ENCODE data around the gene TLE4.

TLE4 gene

DNA sequence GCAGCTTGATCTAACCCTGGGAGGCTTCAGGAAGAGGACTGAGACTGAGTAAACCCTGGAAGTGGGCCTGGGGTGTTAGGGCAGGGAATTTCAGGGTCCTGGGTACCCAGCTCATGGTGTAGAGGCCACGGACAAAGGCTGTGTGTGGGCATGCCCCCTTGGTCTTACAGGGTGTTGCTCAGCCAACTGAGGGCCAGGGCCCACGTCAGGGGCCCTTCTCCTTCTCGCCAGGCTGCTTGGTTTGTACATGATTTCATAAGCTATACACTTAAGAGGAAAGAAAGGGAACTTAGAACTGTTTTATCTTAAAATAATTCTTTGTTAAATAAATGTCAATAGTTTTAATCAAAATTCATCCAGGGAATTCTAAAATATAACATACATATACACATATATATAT is 95.4 kb downstream of the TLE4 start:
- no peak for DNase-seq

- peak; percentile 98 for DNase-seq
These were observed 96.2 kb downstream of the TLE4 start for GRCh38 chr9:79667817-79668436.

DNA sequence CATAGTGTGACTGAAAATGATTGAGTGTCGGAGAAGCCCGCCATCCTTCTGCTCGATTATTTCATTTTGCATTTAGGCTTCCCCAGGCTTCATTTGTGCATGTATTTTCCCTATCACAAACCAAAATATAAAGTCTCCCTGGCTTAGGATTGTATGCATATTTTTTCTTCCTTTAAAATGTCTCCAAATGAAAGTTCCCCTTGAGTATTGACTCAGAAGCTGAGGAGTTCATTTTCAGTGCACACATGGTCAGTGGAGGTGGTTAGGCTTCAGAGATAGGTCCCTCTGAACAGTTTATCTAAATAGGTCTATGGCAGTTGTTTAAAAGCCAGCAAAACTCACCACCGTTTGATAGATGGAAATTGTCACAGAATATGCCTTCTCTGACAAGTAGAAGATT is 97.2 kb downstream of the TLE4 start:
- no peak for DNase-seq

DNA sequence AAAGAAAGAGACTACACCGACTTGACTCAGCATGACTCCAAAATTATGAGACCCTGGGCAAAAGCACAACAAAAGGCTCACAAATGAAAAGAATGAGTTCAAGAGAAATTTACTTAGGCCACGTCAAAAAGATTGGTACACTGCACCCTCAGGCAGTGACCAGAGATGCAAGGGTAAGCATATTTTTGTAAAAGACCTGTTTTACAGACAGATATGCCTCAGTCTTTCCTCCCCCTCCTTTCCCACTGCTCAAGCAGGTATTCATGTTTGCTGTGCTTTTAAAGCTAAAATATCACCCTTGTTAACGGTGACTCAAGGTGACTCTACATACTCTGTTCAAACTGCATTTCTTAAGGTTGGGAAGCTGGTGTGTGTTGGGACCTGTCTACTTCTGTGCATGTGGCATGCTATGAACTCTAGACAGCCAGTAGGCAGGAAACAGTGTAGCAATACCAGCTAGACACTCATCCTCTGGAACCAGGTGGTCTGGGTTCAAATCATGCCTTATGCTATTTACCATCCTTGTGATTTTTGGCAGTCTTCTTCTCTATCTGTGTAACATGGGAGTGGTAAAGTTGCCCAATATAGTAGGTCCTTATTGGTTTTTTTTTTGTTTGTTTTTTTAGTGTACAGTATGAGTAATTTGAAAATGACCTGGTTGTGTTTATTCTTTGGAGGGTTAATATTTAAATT is 98.7 kb downstream of the TLE4 start:
- DNase-seq, result no peak

DNA sequence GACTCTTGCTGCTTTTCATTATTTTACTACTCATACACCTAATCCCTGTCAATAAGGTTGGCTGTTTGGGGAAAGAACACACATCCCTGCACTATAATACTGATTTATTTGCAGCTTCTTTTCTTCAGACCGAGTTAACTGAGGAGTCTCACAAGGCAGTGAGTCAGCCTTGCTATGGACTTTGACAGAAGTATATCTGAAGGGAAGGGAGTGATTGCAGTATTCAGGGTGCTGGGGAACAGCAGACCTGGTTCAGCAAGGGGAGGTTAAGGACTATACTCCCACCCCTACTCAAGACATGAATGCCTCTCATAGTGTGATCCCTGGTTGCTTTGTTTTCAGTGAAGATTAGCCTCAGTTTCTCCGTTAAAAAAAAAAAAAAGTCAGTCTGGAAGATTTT is 99.8 kb downstream of the TLE4 start:
- DNase-seq, result no peak

DNA sequence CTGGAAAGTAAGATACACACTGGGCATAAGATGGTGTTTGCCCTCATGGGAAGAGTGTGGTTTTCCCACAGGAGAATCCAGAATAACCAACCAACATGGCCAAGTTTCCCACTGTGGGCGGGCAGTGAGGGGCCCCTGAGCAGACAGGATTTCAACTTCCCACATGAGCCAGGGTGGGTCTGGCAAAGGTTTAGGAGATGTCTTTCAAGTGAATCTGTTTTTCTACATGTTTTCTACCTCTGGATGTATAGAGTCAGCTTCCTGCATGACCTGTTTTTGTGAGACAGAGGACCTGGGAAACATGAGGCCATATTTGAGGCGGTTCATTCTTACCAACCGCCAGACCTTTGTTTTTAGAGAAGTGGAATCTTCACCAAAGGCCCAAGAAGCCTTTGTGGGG is 100.5 kb downstream of the TLE4 start:
- DNase-seq, result no peak

- no peak for DNase-seq
These were observed 101.1 kb downstream of the TLE4 start for GRCh38 chr9:79672891-79673290.

- no peak for DNase-seq
These were observed 101.8 kb downstream of the TLE4 start for GRCh38 chr9:79673614-79674013.

DNA sequence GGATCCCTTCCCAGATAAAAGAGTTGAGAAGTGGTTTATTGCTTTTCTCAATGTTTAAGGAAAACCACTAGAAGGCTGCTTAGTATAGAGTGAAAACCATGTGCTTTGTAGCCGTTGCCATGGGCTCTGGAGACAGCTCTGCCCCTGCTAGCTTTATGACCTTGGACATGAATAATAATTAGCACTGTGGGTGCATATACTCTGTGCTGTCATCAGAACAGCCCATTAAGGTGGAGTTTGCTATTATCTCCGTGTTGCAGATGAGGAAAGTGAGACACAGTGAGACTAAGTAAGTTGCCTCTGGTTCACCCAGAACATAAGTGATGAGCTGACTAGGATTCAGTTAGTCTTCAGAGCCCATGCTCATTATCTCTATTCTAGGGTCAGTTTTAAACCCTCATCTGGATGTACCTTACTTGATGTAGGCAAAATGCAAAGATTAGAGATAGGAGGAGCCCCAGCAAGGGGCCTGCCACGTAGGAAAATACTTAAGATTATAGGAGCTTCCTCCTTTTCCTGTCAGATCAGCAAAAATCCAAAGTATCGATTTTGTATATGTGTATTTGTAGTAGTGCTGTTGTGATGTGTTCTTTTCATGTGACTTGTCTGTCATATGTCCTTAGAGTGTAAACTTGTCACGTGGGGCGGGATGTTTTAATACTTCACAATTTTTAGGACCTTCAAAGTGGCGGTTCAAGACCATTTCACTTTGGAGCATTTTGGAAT is 102.5 kb downstream of the TLE4 start:
- DNase-seq, result no peak

DNA sequence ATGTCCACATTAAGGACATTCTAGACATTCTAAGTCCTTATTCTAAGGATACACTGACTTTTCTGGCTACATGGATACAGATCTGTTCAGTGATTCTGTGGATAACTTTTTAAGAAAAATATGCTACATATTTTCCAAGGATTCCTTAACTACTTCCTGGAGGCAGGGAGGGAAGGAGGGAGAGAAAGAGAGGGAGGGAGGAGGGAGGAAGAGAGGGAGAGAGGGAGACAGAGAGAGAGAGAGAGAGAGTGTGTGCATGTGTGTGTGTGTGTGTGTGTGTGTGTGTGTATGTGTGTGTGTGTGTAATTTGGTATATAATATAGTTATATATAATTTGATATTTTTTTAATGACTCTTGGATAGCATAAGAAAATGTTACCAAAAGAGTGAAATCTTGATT is 109.8 kb downstream of the TLE4 start:
- no peak for DNase-seq

DNA sequence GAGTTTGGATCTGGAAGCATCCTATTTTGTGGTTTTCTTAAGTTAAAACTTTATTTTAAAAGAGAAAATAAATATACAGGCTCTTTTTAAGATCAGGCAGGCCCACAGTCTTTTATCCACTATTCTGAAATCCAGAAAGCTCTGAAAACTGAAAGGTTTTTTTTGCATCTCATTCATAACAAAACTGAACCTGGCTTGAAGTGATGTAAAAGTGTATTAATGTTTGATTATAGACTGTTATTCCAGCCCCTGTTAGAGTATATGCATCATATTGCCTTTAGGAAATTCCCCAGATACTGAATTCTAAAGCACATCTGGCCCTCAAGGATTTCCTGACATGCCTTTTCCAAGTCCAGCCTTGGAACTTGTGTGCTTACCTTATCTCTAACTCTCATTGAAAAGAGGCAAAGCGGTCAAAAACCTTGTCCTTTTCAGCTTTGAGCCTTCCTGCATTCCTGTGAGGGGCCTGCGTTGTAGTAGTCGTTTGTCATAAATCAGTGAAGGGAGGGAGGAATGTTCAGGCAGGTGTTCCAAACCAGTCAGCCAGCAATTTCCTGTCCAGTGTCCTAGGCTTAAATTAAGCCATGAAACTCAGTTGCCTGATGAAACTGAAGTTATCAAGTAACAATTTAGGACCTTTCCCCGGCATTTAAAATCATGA is 110.4 kb downstream of the TLE4 start:
- DNase-seq, result no peak

- no peak for DNase-seq
These were observed 112.3 kb downstream of the TLE4 start for GRCh38 chr9:79684059-79684458.

- DNase-seq, result peak; percentile 18
These were observed 113.2 kb downstream of the TLE4 start for GRCh38 chr9:79684711-79685575.

DNA sequence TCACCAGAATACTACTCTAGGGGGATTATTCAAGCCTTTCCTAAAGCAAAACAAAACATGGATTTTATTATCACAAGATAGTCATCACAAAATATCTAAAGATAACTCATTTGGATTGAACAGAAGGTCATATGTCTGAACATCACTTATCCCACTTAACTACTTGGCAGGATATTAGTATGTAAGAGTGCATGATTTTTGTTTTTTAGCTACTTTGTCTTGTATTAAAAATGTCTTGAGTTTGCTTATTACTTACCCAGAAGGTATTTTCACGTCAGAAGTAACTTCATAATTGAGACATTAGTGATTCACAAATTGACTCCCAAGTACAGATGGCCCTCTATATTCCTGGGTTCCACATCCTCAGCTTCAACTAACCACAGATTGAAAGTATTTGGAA is 113.8 kb downstream of the TLE4 start:
- DNase-seq, result no peak

- no peak for DNase-seq
These were observed 114.8 kb downstream of the TLE4 start for GRCh38 chr9:79686381-79687130.

DNA sequence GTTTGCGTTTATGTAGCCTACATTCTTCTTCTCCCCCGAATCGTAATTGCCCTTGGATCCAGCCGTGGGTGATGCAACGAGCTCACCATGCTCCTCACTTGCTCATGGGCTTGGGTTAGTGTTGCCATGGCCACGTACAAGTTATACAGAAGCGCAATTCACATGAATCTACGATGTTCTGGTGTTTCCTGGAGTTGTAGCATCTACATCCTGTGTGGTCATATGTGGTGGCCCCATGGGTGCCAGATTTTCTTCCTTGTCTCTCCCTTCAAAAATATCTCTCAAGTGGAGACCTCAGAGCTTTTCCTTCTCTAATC is 115.3 kb downstream of the TLE4 start:
- no peak for DNase-seq

DNA sequence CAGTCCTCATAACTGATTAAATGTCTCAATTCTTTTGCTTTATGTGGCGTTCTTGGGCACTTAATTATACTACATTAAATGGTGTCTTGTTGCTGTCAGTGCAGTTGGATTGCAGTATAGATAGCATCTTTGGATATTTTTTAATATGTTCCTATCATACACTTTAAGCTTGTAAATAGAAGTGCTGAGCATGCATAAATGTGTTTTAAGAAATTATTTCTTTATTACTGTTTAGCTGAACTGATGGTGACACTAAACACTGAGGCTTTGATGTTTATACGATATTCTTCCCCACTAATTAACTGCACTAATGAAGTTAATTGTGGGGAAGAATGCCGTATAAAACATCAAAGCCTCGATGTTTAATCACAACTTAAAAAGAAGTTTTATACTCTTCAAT is 116.6 kb downstream of the TLE4 start:
- no peak for DNase-seq

DNA sequence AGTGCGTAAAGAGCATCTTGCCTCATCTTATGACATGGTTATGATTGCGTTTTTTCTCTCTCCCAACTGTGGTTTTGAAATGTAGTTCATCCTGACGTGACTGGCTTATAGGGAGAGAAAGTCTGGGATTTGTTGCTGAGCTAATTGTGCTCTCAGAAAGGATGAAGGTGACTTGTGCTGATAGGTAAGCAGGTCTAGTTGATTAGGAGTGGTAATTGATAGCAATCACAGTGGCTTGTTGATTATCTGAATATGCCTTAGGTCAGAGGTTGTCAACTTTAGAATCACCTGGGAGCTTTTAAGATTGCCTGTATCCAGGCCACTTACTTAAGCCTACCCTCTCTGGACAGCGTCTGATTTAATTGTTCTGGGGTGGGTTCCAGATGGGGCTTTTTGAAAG is 117.8 kb downstream of the TLE4 start:
- no peak for DNase-seq

GRCh38 chr9:79691496-79691895 is 119.7 kb downstream of the TLE4 start:
- DNase-seq, result no peak

DNA sequence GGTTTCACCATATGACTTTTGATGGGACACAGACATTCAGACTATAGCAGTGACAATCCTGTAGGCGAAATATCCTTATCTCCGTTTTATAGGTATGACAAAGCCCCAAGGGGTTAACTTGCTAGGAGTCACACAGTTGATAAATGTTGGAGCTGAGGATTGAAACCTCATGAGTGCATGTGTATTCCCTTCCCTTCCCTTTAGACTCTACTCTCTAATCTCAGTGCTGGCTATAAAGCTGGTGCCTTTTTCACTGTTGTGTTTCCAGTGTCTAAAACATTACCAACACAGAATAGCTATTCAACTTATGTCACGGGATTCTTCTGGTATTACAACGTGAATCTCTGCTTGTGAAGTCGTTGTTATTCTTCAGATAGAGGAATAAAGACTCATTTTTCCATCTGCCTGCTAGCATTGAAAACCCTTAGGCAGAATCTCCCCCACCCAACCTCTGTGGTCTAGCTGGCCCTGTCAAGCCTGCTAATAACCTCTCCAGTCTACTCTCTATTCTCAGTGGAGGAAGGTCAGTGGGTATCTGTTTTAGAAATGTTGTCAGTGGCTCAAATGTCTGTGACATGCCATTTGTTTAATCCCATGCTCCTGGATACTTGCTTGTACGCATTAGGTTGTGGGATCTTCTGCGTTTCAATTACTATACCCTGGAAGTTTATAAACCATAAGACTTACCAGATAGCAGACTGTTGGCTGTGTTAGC is 121.2 kb downstream of the TLE4 start:
- DNase-seq, result no peak

DNA sequence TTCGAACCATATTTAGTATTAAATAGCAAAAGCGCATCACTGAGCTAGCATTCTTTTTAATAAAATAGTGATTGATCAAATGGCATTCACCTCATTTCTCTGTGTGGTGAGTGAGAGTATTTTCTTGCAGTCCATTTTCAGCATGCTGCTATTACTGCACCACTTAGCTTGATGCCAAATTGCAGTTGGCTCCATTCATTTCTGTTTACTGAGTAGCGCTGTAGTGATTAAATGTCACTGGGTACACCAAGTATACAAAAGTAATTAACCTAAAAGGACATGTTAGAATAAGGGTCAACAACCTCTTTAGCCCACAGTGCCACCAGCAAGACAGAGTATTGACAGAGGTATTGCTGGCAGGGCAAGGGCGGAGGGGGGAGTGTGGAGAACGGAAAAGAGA is 122.0 kb downstream of the TLE4 start:
- no peak for DNase-seq

- DNase-seq, result no peak
These were observed 122.4 kb downstream of the TLE4 start for GRCh38 chr9:79694208-79694607.

Measured in NCI-H345 (cell line).